Uterus (tissue), 2 donors: Measurements from ENCODE around the gene ARHGAP31.

Experiments
- POLR2A ChIP-seq, 2 donors: fragments of 450-650 bp; IDR thresholded peaks; one replicate each; pipeline ENCODE4 v1.6.1; 2016; ENCODE audit warnings: antibody characterized with exemption in 2 of 2, mild to moderate bottlenecking in 1 of 2, moderate library complexity in 1 of 2
- TF ChIP-seq, protein P1 (sequence below), 4 experiments: fragments of 200-600 bp in 2 of 4; fragments of 450-650 bp in 2 of 4; sonication (generic) in 2 of 4; IDR thresholded peaks; one replicate each; pipeline ENCODE4 v1.5.1; 2016 to 2019; ENCODE audit warnings: antibody characterized with exemption in 4 of 4, mild to moderate bottlenecking in 2 of 4, moderate library complexity in 1 of 4

DNA sequence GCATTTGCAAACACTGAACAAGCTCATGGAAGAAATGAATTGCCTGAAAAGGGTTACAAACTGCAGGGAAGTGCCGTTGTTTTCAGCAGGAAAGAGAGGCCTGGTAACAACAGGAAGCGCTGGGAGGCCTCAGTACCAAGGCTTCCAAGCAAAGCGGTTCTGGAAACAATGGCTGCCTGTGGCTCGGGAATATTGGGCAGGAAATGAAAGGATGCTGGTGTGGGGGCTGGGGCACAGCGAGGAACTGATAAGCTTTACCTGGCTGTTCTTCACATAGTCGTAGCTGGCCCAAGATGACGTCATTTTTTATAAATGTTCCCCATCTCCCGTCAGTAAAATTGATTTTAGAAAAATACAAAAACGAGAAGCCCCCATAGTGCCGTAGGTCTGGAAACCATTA, 55.9 kb downstream of the ARHGAP31 start:
- TF ChIP-seq, protein P1, sequence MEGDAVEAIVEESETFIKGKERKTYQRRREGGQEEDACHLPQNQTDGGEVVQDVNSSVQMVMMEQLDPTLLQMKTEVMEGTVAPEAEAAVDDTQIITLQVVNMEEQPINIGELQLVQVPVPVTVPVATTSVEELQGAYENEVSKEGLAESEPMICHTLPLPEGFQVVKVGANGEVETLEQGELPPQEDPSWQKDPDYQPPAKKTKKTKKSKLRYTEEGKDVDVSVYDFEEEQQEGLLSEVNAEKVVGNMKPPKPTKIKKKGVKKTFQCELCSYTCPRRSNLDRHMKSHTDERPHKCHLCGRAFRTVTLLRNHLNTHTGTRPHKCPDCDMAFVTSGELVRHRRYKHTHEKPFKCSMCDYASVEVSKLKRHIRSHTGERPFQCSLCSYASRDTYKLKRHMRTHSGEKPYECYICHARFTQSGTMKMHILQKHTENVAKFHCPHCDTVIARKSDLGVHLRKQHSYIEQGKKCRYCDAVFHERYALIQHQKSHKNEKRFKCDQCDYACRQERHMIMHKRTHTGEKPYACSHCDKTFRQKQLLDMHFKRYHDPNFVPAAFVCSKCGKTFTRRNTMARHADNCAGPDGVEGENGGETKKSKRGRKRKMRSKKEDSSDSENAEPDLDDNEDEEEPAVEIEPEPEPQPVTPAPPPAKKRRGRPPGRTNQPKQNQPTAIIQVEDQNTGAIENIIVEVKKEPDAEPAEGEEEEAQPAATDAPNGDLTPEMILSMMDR (IDR thresholded peaks at IDR 0.05) = no peak
- TF ChIP-seq POLR2A (IDR thresholded peaks at IDR 0.05) = no peak
